GM19193 (cell line): ENCODE results near the gene PIAS4.

ENCODE experiments used
- POLR2A ChIP-seq: IDR thresholded peaks from 4 replicates; pipeline ENCODE4 v1.6.1; 2011; ENCODE audit not compliant: insufficient read depth, insufficient read length; ENCODE audit errors: extremely low read depth

PIAS4 gene

GRCh38 chr19:4063369-4064148 is 56.0 kb downstream of the PIAS4 start:
- no peak for TF ChIP-seq POLR2A

DNA sequence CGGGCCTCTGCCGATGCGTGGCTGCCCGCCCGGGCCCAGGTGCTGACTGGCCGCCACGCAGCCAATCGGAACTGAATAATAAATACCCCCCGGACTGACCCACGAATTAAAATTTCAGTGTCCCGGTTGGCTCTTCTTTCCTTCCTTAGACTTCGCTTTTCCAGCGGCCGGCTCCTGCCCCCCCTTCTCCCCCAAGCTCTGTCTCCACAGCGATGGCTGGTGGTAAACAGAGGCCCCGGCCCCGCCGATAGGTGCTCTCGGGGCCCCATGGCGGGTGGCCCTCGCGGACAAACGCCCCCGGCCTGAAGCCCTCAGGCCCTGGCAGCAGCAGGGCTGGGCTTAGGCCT is 56.6 kb downstream of the PIAS4 start:
- TF ChIP-seq POLR2A: no peak

DNA sequence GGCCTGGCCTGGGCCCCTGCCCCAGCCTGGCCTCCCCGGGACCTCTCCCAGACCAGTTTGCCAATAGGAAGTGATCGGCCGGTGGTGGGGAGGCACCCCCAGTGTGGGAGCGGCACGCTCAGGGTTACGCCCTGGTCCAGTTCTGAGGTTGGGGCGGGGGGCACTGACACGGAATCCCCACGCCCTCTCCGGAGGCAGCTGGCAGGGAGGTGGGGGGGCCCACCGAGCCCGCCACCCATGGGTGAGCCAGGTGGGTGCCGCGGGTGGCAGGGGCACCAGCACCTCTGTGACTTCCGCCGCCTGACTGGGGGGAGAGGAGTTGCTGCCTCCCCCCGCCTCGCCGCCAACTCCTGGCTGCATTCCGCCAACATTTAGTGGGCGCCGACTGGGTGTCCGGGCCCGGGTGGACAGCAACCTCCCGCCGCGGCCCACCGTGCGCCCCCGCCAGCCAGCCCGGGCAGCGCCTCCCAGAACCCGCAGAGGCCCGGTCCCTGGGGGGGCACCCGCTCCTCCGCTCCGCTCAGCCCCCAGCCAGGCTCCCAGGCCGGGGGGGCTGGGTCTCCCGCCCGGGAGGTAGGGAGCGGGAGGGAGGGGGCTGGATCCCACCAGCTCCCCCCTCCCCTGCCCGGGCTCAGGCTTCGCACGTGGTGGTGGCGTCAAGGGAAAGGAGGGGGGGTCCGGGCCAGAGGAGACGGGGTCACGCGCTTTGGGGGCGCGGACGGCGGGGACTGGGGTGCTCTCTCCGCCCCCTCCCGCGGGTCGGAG is 57.1 kb downstream of the PIAS4 start:
- TF ChIP-seq POLR2A: no peak

GRCh38 chr19:4065430-4066175 is 58.1 kb downstream of the PIAS4 start:
- peak; percentile 47 for TF ChIP-seq POLR2A

GRCh38 chr19:4066176-4066606 is 58.7 kb downstream of the PIAS4 start:
- no peak for TF ChIP-seq POLR2A

DNA sequence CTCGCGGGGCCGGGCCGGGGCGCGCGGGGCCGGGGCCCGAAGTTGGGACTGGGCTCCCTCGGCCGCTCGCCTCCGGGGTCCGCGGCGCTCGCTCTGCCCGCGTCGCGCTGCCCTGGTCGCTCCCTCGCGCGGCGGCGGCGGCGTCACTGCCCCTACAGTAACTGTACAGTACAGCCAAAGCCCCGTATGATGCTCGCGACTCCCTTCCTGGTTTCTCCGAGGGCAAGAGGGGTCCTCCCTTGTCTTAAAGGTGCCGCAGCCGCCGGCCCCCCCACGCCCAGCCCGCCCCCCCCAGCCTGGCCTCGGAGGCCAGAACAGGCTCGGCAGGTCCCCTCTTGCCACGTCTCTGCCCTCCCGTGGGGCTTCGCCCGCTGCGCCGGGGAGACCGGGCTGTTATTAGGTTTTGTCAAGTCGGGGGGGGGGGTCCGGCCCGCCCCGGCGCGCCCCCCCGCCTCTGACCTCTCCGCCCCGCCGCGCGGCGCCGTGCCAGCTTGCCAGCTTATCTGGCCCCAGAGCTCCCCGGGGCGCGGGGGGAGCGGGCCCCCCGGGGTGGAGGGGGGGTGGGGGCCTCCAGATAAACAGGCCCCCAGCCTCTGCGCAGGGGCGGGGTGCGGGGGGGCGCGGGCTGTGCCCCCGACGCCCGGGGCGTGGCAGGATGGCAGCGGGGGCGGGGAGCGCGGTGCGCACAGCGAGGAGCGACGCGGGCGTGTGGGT is 59.3 kb downstream of the PIAS4 start, which contains the start of gene ZBTB7A:
ZBTB7A (minus strand) TSS at position 218 of the 714 bp plus-strand sequence. CDS start 11,667 bp downstream, outside the sequence.
- peak; percentile 49 for TF ChIP-seq POLR2A

DNA sequence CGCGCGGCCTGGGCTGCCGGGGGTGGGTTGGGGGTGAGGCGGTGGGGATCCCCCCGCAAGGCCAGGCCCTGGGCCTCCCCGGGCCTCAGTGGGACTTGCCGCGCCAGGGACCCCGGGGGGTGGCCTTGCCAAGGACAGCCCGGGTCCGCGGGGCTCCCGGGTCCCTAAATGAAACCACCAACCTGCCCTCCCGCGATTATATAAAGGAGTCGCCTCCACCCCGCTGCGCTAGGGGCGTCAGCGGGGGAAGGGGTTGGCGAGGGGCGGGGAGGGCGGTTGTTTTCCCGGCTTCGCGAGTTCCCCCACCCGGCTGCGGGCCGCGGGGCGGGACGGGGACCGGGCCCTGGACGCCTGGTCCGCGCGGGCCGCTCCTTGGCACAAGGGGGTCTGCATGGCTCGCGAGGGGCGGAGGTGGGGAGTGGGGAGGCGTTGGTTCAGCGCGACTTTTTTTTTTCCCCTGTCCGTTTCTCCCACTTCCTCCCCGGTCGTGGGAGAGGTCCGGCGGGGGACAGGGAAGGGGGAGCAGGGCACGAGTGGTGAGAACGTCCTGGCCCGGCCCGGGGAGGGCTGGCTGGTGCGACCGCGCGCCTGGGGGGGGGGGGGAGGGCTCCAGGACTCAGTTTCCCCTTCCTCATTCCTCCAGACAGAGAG is 60.0 kb downstream of the PIAS4 start:
- no peak for TF ChIP-seq POLR2A

GRCh38 chr19:4068047-4068966 is 60.8 kb downstream of the PIAS4 start:
- TF ChIP-seq POLR2A: no peak

DNA sequence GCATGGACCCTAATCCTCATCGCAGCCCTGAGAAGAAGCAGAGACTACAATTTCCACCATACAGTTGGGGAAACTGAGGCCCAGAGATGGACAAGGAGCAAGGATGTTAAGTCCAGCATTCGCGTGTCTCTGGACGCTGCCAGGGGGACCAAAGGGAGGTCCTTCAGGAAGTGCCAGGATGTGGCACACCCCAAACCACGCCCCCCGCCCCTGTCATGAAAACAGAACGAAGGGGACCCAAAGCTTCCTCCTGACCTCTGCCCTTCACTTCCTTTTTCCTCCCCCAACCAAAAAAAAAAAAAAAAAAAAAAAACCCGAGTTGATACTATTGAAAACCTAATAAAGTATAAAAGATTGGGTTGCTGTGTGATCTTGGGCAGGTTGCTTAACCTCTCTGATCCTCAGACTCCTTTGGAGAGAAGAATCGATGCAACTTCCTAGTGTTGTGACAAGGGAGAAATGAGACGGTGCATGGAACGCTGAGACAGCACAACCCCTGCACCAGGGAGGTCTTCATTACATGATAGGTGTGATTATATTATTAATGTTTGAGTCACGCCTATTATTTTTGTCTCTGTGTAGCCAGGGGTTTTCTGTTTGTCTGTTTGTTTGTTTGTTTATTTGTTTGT is 61.9 kb downstream of the PIAS4 start:
- TF ChIP-seq POLR2A: no peak

DNA sequence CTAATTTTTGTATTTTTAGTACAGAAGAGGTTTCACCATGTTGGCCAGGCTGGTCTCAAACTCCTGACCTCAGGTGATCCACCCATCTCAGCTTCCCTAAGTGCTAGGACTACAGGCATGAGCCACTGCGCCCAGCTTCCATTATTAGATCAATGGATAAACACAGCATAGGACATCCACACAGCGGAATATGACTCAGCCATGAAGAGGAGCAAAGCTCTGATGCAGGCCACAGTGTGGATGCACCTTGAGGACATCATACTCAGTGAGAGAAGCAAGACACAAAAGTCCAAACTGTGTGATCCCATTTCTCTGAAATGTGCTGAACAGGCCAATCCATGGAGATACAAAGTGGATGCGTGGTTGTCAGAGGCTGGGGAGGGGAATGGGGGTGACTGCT is 64.1 kb downstream of the PIAS4 start:
- TF ChIP-seq POLR2A: no peak

DNA sequence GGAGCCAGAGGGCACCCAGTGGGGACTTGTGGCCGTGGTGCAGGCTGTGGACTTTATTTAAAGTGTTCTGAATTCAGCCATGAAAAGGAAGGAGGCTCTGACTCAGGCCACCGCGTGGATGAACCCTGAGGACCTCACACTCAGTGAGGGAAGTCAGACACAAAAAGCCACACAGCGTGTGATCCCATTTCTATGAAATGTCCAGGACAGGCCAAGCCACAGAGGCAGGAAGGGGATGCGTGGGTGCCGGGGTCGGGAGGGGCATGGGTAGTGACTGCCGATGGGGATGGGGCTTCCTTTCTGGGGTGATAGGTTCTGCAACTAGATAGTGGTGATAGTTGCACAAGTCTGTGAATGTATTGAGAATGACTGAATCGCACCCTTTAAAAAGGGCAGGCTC is 67.8 kb downstream of the PIAS4 start:
- TF ChIP-seq POLR2A: no peak

DNA sequence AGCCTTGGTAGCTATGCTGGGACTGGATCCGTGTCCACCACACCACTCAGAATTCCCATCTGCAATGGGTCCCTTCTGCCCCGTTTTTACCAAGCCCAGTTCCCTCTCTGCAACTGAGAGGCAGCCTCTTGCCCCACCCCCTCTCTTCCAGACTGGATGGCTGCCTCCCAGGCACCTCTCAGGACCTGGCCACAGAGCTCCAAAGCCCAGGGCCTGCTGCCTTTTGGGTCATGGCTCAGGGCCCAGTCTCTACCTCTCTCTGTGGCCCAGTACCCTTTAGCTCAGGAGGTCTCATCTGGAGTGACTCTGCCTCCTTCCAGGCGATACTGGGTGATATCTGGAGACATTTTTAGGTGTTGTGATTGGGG is 69.5 kb downstream of the PIAS4 start:
- TF ChIP-seq POLR2A: no peak

DNA sequence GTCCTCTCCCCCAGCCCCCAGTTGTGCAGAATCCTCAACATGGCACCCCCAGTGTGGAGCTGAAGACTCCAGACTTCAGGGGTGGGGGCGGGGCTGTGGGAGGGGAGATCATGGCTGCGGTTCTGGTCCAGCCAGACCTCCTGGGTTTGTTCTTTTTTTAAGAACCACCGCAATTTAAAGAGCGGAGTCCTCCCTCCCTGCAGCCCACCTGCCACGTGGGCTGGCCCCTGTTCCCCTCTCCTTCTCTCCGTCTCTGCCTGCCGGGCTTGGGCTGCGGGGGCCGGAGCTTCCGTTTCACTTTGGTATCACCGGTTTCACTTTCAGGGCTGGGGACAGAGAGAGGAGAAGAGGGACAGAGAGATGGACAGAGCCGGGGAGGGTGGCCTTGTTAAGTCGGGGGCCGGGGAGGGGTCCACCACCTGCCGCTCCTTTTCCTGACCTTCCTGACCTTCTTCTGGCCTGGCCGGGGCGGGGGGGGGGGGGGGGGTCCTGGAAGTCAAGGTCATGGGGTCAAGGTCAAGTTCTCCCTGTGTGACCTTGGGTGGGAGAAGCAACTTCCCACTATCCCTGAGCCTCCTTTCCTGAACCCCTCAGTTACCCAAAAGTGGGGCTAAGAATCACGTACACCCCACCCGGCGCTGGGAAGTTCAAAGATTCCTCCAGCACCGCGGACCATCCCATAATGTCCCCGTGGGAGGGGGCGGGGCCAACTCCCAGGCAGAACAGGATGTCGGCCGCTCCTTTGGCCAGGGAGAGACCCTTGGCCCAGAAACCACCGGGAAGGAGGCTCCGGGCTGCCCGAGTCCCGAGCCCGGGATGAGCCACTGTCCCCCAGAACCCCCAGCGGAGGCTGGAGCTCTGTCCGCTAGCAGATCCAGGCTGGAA is 70.5 kb downstream of the PIAS4 start:
- TF ChIP-seq POLR2A: peak; percentile 58

DNA sequence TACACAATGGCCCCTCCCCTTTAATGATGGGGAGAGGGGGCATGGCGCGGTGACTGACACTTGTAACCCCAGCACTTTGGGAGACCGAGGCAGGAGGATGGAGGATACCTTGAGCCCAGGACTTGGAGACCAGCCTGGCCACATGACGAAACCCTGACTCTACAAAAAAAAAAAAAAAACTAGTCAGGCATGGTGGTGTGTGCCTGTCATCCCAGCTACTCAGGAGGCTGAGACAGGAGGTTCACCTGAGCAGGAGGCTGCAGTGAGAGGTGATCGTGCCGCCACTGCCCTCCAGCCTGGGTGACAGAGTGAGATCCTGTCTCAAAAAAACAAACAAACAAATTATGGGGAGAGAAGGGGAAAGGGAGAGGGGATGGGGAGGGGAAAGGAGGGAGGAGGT is 72.9 kb downstream of the PIAS4 start:
- no peak for TF ChIP-seq POLR2A
